ES-I3 (cell line): Measurements from ENCODE around the gene ARPC1B.
"Not testable (repeated sequence)": the region's sequence is repeated elsewhere in the genome, so short reads cannot be mapped to it uniquely, and the experiment has no call there.

Experiments used
- H3K36me3 ChIP-seq: 2 replicates; pipeline ENCODE4 v1.6.1; 2013; ENCODE audit warnings: mild to moderate bottlenecking, low read length, control low read depth, moderate library complexity; ENCODE audit not compliant: insufficient read depth
- H3K4me1 ChIP-seq: 2 replicates; pipeline ENCODE4 v1.6.1; 2013; ENCODE audit warnings: mild to moderate bottlenecking, control low read depth, low read length; ENCODE audit not compliant: insufficient read depth
- H3K9ac ChIP-seq: 2 replicates; pipeline ENCODE4 v1.6.1; 2013; ENCODE audit warnings: low read depth, mild to moderate bottlenecking, low read length, moderate library complexity
- H3K9me3 ChIP-seq: 2 replicates; pipeline ENCODE4 v1.6.1; 2013; ENCODE audit warnings: mild to moderate bottlenecking, low read length, moderate library complexity; ENCODE audit not compliant: control insufficient read depth, insufficient read depth

Gene ARPC1B

GRCh38 chr7:99404235-99404976, 29.9 kb downstream of the ARPC1B start:
- H3K36me3 ChIP-seq = peaks cover 32% of the 10 kb centered on the region; the same call in 1 of the 2 replicates
- H3K4me1 ChIP-seq = peaks cover 10% of the 10 kb centered on the region; the same call in 1 of the 2 replicates
- H3K9ac ChIP-seq = no peak overlapping the region
- H3K9me3 ChIP-seq = no peaks in the 10 kb centered on the region

- H3K36me3 ChIP-seq = peaks cover 30% of the 10 kb centered on the region; the same call in 1 of the 2 replicates
- no peak overlapping the region for H3K9ac ChIP-seq
- H3K4me1 ChIP-seq = peaks cover 10% of the 10 kb centered on the region; the same call in 1 of the 2 replicates
- no peaks in the 10 kb centered on the region for H3K9me3 ChIP-seq
These were observed 30.4 kb downstream of the ARPC1B start for GRCh38 chr7:99404977-99405320.

- peaks cover 10% of the 10 kb centered on the region; the same call in 1 of the 2 replicates for H3K4me1 ChIP-seq
- H3K9ac ChIP-seq = no peak overlapping the region
- peaks cover 24% of the 10 kb centered on the region for H3K36me3 ChIP-seq
- H3K9me3 ChIP-seq = no peaks in the 10 kb centered on the region
These were observed 32.0 kb downstream of the ARPC1B start for GRCh38 chr7:99406557-99406956.

DNA sequence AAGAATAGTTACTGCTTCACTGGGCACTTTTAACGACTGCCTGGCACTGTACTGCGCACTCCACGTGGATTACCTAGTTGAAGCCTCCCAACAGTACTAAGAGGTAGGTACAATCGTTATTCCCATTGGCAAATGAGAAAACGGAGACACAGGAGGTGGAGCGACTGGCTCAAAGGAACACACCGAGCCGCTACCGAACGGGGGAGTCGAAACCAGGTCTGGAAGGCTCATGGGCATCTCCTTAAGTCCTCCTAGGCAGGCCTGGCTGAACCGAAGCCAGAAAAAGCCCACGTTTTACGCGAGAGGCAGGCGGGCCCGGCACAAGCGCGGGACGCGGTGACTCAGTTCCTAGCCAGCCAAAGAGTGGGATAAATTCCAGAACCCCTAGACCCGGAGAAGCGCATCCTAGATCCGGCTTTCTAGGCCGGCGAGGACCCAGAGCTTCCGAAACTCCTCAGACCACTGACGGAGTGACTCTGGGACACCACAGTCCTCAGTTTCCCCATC, 33.4 kb downstream of the ARPC1B start:
- peaks cover 19% of the 10 kb centered on the region for H3K36me3 ChIP-seq
- peaks cover 10% of the 10 kb centered on the region; the same call in 1 of the 2 replicates for H3K4me1 ChIP-seq
- peak overlapping the region; percentile 86 for H3K9ac ChIP-seq
- no peaks in the 10 kb centered on the region for H3K9me3 ChIP-seq

DNA sequence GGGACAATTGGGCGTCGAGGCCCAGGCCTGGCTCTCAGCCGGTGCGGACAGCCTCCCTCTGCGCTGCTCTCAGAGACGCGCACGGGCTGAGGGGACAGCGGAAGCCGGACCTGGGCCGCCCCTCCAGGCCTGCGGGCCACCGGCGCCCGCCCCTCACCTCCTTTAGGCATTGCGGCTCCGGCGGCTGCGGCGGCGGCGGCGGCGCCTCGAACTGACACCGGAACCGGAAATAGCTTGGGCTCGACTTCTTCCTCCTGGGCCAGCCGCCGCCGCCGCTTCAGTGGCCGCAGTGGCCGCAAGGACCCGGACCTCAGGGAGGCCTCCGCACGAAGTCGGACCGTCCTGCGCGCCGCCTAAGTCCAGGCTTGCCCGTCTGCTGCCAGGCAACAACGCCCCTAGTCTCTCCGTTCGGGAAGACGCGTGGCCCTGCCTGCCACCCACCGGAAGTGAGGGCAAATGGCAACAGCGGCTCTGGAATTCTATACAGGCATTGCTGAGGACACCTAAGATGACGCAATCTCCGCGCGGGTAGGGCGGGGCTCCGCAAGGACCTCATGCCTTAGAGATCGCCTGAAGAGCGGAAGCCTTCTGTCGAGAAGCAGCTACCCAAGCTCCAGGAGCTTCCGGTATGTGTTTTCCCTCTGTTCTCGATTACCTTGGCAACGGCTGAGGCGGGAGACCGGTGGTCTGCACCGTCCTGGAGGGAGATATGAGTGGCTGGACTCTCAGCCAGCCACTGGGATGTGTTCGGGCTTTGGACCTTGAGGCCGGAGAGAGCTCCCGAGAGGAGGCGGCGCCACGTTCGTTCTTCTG, 34.1 kb downstream of the ARPC1B start, which contains the start of the genes BUD31 and PDAP1:
Gene BUD31 (plus strand): TSS at position 591 of the 813 bp plus-strand sequence. CDS start 2,124 bp downstream, outside the sequence.
Gene PDAP1 (minus strand): TSS at position 219 of the 813 bp plus-strand sequence. CDS start 49 bp downstream, at position 170.
- Histone ChIP-seq H3K9me3 (no peaks in the 10 kb centered on the region), H3K4me1 (peaks cover 10% of the 10 kb centered on the region; the same call in 1 of the 2 replicates), H3K36me3 (peaks cover 21% of the 10 kb centered on the region), H3K9ac (peak within 1 kb of the TSS; percentile 86)

DNA sequence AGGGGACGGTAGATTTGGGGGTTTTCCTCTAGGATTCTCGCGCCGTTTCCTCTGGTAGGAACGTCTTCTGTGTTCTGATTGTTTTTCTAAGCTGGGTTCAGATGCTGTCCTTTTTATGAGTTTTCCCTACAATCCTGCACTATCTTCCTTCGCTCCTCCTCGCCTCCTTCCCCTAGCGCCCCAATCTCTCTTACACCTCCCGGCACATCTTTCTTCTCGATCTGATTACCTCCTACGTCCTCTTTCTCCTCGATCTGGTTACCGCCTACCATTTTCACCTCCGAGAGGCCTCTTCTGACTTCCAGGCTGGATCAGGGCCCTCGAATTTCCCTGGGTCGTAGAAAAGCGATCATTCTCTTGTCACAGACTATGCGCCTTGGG, 34.7 kb downstream of the ARPC1B start:
- no peaks in the 10 kb centered on the region for H3K9me3 ChIP-seq
- H3K9ac ChIP-seq = peak overlapping the region; percentile 86
- H3K4me1 ChIP-seq = peaks cover 10% of the 10 kb centered on the region; the same call in 1 of the 2 replicates
- H3K36me3 ChIP-seq = peaks cover 19% of the 10 kb centered on the region

- peak overlapping the region; percentile 86 for H3K9ac ChIP-seq
- no peaks in the 10 kb centered on the region for H3K9me3 ChIP-seq
- peaks cover 21% of the 10 kb centered on the region for H3K36me3 ChIP-seq
These were observed 35.3 kb downstream of the ARPC1B start for GRCh38 chr7:99409806-99410205.

GRCh38 chr7:99410635-99411034, 36.1 kb downstream of the ARPC1B start:
- no peak overlapping the region; the same call in 1 of the 2 replicates for H3K9ac ChIP-seq
- H3K9me3 ChIP-seq = no peaks in the 10 kb centered on the region
- H3K4me1 ChIP-seq = peaks cover 10% of the 10 kb centered on the region; the same call in 1 of the 2 replicates
- H3K36me3 ChIP-seq = peaks cover 22% of the 10 kb centered on the region

More at GRCh38 chr7:99409806-99410205, 35.3 kb downstream of the ARPC1B start:
- H3K4me1 ChIP-seq = peaks cover 10% of the 10 kb centered on the region; the same call in 1 of the 2 replicates

DNA sequence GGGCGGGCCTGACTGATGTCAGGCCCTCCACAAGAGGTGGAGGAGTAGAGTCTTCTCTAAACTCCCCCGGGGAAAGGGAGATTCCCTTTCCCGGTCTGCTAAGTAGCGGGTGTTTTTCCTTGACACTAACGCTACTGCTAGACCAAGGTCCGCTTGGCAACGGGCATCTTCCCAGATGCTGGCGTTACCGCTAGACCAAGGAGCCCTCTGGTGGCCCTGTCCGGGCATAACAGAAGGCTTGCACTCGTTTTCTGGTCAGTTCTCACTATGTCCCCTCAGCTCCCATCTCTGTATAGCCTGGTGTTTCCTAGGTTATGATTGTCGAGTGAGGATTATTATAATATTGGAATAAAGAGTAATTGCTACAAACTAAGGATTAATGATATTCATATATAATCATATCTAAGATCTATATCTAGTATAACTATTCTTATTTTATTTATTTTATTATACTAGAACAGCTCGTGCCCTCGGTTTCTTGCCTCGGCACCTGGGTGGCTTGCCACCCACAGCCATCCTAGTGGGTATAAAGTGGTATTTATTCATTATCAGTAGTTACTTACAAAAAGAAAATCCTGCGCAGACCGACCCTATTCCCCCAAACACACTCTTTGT, 41.1 kb downstream of the ARPC1B start:
- peaks cover 47% of the 10 kb centered on the region for H3K36me3 ChIP-seq
- not testable (repeated sequence) for H3K9me3 ChIP-seq, H3K4me1 ChIP-seq, H3K9ac ChIP-seq

GRCh38 chr7:99418260-99418659, 43.7 kb downstream of the ARPC1B start:
- peaks cover 37% of the 10 kb centered on the region for H3K36me3 ChIP-seq
- H3K9me3 ChIP-seq = no peaks in the 10 kb centered on the region
- no peaks in the 10 kb centered on the region for H3K4me1 ChIP-seq
- H3K9ac ChIP-seq = no peak overlapping the region

GRCh38 chr7:99419323-99420021, 44.9 kb downstream of the ARPC1B start:
- H3K9me3 ChIP-seq = no peaks in the 10 kb centered on the region
- H3K36me3 ChIP-seq = peaks cover 36% of the 10 kb centered on the region
- no peak overlapping the region for H3K9ac ChIP-seq
- no peaks in the 10 kb centered on the region for H3K4me1 ChIP-seq

GRCh38 chr7:99420213-99420612, 45.7 kb downstream of the ARPC1B start:
- Histone ChIP-seq H3K36me3 (peaks cover 32% of the 10 kb centered on the region), H3K9ac (no peak overlapping the region), H3K4me1 (no peaks in the 10 kb centered on the region), H3K9me3 (no peaks in the 10 kb centered on the region)

GRCh38 chr7:99420986-99421385, 46.5 kb downstream of the ARPC1B start:
- H3K9me3 ChIP-seq = no peaks in the 10 kb centered on the region
- H3K4me1 ChIP-seq = no peaks in the 10 kb centered on the region
- H3K36me3 ChIP-seq = peaks cover 30% of the 10 kb centered on the region
- no peak overlapping the region for H3K9ac ChIP-seq
